A673 (cell line): ENCODE measurements around the gene KIF5C. TPM values are rescaled to one million over a fixed set of nuclear protein-coding genes. Genes with fewer than 3 reads are reported as not detected.

Source experiments
- BruUV-seq: library from RNA; stranded (reverse); fragments of 400-500 nt; replicated peaks from 2 replicates; lab custom pipeline; 2021; lab: Mats Ljungman, UMichigan
- CTCF ChIA-PET: fragments of 300-600 bp; sonication (Branson Sonifier 250); formaldehyde crosslinking; loops from one replicate; lab custom pipeline; 2022; ENCODE audit warnings: antibody characterized with exemption; lab: Charles Lee
- POLR2A ChIA-PET: fragments of 300-600 bp; sonication (Branson Sonifier 250); formaldehyde crosslinking; loops from one replicate; lab custom pipeline; 2022; ENCODE audit warnings: antibody characterized with exemption; ENCODE audit not compliant: low non-redundant PET; lab: Charles Lee
- DNase-seq: peaks from one replicate; pipeline ENCODE4 v3.0.0-alpha.2; 2015; ENCODE audit warnings: low spot score
- H3K27ac ChIP-seq: fragments of 200-600 bp; sonication (generic); 2 replicates; pipeline ENCODE4 v1.5.1; 2016; ENCODE audit warnings: mixed run types, low read depth, mild to moderate bottlenecking, mixed read lengths, antibody characterized with exemption, low read length; ENCODE audit not compliant: poor library complexity, severe bottlenecking
- H3K27me3 ChIP-seq: fragments of 200-600 bp; sonication (generic); replicated peaks from 2 replicates; pipeline ENCODE4 v1.6.1; 2017; ENCODE audit warnings: mixed run types, low read depth, mild to moderate bottlenecking, mixed read lengths, antibody characterized with exemption, low read length; ENCODE audit not compliant: insufficient read depth, poor library complexity
- H3K36me3 ChIP-seq: fragments of 200-600 bp; sonication (generic); 2 replicates; pipeline ENCODE4 v1.6.1; 2016; ENCODE audit warnings: mixed run types, mild to moderate bottlenecking, mixed read lengths, antibody characterized with exemption, low read length; ENCODE audit not compliant: insufficient read depth, poor library complexity, severe bottlenecking
- H3K4me1 ChIP-seq: fragments of 200-600 bp; sonication (generic); 2 replicates; pipeline ENCODE4 v1.6.1; 2017; ENCODE audit warnings: mixed run types, mild to moderate bottlenecking, mixed read lengths, antibody characterized with exemption, low read length; ENCODE audit not compliant: insufficient read depth, poor library complexity, severe bottlenecking
- H3K4me3 ChIP-seq: fragments of 200-600 bp; sonication (generic); 2 replicates; pipeline ENCODE4 v1.5.1; 2016; ENCODE audit warnings: low read depth, mixed run types, mild to moderate bottlenecking, mixed read lengths, low read length; ENCODE audit not compliant: poor library complexity, severe bottlenecking
- H3K9me3 ChIP-seq: fragments of 200-600 bp; sonication (generic); 2 replicates; pipeline ENCODE4 v1.6.1; 2016; ENCODE audit warnings: mixed run types, low read depth, mild to moderate bottlenecking, mixed read lengths, antibody characterized with exemption, low read length; ENCODE audit not compliant: poor library complexity, severe bottlenecking
- EZH2 ChIP-seq: fragments of 200-600 bp; sonication (generic); IDR thresholded peaks from 2 replicates; pipeline ENCODE4 v1.6.1; 2017; ENCODE audit warnings: borderline replicate concordance, low read depth, mild to moderate bottlenecking, mixed read lengths, antibody characterized with exemption, low read length; ENCODE audit not compliant: poor library complexity, severe bottlenecking
- intact Hi-C: fragments of 100-400 bp; cut with micrococcal nuclease; formaldehyde crosslinking; loops from one replicate; pipeline ENCODE4 v1.10.0; 2022; ENCODE audit not compliant: unreplicated experiment
- total RNA-seq: library from RNA; stranded (reverse); gene quantifications from 2 replicates; pipeline ENCODE4 v1.2.3, GENCODE V29; 2021
- TF ChIP-seq, protein P1 (sequence below): fragments of 300-800, 200-600 bp; sonication (generic); conservative IDR thresholded peaks from 2 replicates; pipeline ENCODE4 v1.5.1; 2017; ENCODE audit warnings: low read depth, mild to moderate bottlenecking, antibody characterized with exemption, low read length, moderate library complexity, mixed read lengths

Gene KIF5C
- total RNA-seq, 1 experiment from 2014 or later: 0.58 TPM

DNA sequence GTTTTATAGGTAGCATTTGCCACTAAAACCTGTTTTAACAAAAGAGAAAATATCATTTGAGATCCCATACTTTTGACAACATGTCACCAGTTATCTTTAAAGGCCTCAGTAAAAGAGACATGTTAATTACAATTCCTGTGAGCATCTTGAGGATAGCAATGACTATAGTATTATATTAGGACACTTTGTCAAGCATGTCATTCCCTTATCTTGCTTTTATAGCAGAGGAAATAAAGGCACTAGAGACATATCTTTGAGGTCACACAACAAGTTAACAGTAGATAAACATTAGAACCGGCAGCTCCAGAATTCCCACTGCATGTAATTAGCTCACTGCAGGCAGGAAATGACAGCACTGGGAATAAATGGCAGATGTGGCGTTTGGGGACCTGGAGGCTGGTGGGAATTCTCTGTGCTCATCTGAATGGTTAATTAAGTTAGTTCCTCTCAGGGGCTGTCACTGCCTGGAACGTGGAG lies 189.4 kb downstream of the KIF5C start:
- POLR2A ChIA-PET: no interaction called here
- no peak for TF ChIP-seq EZH2
- TF ChIP-seq, protein P1, sequence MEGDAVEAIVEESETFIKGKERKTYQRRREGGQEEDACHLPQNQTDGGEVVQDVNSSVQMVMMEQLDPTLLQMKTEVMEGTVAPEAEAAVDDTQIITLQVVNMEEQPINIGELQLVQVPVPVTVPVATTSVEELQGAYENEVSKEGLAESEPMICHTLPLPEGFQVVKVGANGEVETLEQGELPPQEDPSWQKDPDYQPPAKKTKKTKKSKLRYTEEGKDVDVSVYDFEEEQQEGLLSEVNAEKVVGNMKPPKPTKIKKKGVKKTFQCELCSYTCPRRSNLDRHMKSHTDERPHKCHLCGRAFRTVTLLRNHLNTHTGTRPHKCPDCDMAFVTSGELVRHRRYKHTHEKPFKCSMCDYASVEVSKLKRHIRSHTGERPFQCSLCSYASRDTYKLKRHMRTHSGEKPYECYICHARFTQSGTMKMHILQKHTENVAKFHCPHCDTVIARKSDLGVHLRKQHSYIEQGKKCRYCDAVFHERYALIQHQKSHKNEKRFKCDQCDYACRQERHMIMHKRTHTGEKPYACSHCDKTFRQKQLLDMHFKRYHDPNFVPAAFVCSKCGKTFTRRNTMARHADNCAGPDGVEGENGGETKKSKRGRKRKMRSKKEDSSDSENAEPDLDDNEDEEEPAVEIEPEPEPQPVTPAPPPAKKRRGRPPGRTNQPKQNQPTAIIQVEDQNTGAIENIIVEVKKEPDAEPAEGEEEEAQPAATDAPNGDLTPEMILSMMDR: no peak
- no TSS peak for BruUV-seq
- Histone ChIP-seq H3K36me3 (no peaks in the 10 kb centered on the region), H3K27ac (no peak overlapping the region), H3K4me3 (no peak overlapping the region), H3K27me3 (no peaks in the 10 kb centered on the region), H3K4me1 (no peaks in the 10 kb centered on the region), H3K9me3 (no peaks in the 10 kb centered on the region)
- peak; percentile 33 for DNase-seq
- CTCF ChIA-PET: no interaction called here
- intact Hi-C loops: no loop called here

DNA sequence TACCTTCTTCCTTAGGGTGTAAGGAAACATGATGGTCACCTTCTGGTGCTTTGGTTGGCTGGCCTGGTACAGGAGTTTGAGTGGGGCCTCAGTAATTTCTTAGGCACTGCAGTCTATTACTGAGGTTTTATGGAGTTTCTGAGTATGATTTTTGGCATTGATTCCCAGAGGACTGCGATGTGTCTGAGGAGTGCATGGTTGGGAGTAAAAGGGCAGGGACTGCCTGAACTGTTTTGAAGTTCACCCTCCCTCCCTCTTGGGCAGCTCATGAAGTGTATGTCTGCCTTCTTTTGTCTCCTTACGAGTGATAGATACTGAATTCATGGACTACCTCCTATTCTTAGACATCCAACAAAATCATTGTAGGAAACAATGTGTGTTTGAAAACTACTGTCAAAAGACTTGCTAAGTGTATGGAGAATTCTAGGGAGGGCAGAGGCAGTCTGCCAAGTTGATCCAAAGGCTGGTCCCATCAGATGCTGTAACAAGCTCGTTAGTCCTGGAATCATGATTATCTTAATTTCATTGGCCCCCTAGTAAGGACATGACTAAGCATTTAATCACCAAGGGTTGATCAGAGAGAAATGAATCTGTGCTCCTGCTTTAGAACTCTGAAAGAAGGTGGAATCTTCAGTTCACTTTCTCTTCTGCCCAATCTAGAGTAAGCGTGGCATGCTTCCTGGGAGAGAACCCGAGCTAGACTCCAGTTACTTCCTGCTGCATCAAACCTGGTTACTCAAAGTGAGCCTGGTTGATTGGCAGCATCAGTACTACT lies 190.0 kb downstream of the KIF5C start:
- DNase-seq: no peak
- H3K27me3 ChIP-seq: no peaks in the 10 kb centered on the region
- no TSS peak for BruUV-seq
- ChIA-PET CTCF (no interaction called here), POLR2A (no interaction called here)
- intact Hi-C loops: no loop called here
- H3K36me3 ChIP-seq: no peaks in the 10 kb centered on the region
- H3K4me1 ChIP-seq: no peaks in the 10 kb centered on the region
- no peak for TF ChIP-seq EZH2
- TF ChIP-seq, protein P1: no peak
- H3K9me3 ChIP-seq: no peaks in the 10 kb centered on the region
- no peak overlapping the region for H3K27ac ChIP-seq
- H3K4me3 ChIP-seq: no peak overlapping the region

DNA sequence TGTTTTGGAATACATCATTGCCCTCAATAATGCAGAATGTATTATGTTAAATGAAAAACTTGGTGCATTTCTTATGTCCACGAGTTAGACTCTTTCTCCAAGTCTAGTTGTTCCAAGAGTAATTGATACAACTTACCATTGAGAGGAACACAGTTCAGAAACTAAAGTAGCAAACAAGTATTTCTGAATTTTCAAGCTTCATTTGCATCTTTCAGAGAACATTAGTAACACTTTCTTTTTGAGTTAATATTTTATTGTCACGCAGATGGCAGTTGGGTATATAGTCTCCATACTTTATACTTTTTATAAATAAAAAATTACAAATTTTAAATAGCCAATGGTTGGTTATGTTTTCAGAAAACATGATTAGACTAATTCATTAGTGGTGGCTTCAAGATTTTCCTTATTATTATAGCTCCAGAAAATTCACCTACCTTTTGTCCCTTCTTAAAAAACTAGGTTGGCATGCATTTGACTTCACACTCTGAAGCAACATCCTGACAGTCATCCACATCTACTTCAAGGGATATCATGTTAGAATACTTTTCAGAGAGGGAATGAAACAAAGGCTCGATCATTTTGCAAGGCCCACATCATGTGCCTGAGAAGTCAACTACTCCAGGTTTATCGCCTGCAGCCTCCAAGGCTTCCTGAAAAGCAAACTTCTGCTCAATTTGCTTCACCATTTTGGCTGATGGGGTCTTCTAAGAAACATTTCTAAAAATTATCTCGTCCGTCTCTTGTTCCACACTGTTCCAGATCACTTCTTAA lies 193.4 kb downstream of the KIF5C start:
- intact Hi-C loops: no loop called here
- no peak for DNase-seq
- Histone ChIP-seq H3K4me3 (no peak overlapping the region), H3K9me3 (no peaks in the 10 kb centered on the region), H3K27ac (no peak overlapping the region), H3K4me1 (no peaks in the 10 kb centered on the region), H3K27me3 (no peaks in the 10 kb centered on the region), H3K36me3 (no peaks in the 10 kb centered on the region)
- no TSS peak for BruUV-seq
- ChIA-PET POLR2A (no interaction called here), CTCF (no interaction called here)
- TF ChIP-seq EZH2: no peak
- TF ChIP-seq, protein P1: no peak
